SIG-M5 (cell line): ENCODE data around the gene HOMER2.
"Not testable (repeated sequence)": the region's sequence is repeated elsewhere in the genome, so short reads cannot be mapped to it uniquely, and the experiment has no call there.

ENCODE experiments used
- DNase-seq: peaks from one replicate; lab custom pipeline; 2025; lab: John Stamatoyannopoulos, UW

HOMER2 gene

GRCh38 chr15:82831894-82832600 lies 120.5 kb downstream of the HOMER2 start:
- DNase-seq = no peak

- DNase-seq = no peak
These were observed 121.9 kb downstream of the HOMER2 start for GRCh38 chr15:82830427-82831173.

GRCh38 chr15:82829234-82829633 lies 123.3 kb downstream of the HOMER2 start:
- DNase-seq = no peak

- DNase-seq = no peak
These were observed 124.4 kb downstream of the HOMER2 start for GRCh38 chr15:82828075-82828474.

- no peak for DNase-seq
These were observed 129.5 kb downstream of the HOMER2 start for GRCh38 chr15:82823049-82823448.

DNA sequence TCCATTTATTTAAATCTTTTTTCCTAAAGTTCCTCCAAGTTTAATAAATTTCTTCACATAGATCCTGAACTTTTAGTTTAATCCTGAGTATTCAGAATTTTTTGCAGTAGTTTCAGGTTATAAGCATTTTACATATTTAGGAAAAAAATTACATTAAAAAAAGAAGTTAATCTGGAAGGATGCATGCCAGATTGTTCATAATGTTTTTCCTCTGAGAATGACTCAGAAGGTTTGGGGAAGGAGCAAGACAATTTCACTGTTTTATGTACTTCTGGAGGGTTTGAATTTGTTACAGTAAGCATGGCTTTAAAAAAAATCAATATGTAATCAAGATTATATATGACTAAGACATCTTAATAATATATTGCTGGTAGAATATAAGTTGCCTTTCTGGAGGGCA lies 130.7 kb downstream of the HOMER2 start:
- DNase-seq = not testable (repeated sequence)

DNA sequence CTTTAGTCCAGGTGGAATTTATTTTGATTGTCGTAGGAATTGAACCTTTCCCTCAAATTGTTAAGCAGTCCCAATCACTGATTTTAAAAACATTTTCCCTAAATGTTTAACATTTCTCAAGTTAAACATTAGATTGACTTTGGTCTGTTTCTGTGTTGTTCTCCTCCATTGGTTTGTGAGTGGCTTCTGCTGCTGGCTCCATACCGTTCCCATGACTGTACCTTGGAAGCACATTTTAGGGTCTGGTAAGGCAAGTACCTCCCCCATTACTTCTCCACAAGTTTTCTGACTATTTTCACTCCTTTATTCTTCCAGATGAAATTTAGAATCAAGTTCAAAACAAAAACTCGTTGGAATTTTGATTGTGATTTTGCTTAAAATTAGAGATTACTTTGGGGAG lies 131.1 kb downstream of the HOMER2 start:
- not testable (repeated sequence) for DNase-seq

- DNase-seq = no peak
These were observed 132.4 kb downstream of the HOMER2 start for GRCh38 chr15:82820128-82820527.

DNA sequence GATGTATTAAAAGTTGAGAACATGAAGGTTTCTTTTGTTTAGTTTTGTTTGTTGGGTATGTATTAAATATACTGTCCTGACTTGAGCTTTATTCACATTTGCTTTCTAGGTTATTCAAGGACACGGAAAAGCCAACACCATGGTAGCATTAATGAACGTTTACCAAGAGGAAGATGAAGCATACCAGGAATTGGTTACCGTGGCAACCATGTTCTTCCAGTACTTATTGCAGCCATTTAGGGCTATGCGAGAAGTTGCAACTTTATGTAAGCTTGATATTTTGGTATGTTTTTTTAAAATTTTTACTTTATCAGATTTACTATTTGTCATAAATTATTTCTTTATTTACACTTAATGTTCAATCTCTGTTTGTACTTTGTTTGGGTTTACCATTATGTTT lies 139.5 kb downstream of the HOMER2 start:
- DNase-seq = no peak

- DNase-seq = no peak
These were observed 141.6 kb downstream of the HOMER2 start for GRCh38 chr15:82810890-82811426.

DNA sequence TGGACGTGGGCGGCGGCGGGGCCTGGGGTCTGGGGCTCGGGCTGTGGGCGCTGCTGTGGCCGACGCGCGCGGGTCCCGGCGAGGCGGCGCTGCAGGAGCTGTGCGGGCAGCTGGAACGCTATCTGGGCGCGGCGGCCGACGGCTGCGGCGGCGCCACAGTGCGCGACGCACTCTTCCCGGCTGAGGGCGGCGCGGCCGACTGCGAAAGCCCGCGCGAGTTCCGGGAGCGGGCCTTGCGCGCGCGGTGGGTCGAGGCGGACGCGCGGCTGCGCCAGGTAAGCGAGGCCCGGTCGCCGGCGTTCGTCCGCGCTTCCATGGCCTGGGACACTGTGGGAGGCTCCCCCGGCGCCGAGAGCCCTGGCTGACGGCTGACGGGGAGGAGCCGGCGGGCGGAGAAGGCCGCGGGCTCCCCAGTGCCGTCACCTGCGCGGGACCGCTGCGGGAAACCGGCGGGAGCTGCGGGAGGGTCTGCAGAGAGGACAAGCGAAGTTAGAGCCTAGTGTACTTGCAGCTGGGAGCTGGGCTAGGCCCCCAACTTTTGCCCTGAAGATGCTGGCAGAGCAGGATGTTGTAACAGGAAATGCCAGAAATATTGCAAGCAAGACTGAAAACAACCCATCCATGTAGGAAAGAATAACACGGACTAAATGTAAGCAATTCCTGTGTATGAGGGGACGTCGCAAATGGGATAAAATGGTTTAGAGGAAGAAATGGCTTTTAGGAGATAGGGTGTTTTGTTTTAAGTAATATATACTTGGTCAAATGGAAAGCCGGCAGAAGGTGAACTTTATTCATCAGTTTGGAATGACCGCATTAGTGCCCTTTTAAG lies 142.2 kb downstream of the HOMER2 start:
- no peak for DNase-seq

- DNase-seq = peak; percentile 76
These were observed 143.0 kb downstream of the HOMER2 start, which contains the start of gene WHAMM for GRCh38 chr15:82809308-82810060. Gene WHAMM, plus strand, starts transcription at chr15:82809628. Its CDS starts 99 bp downstream, at chr15:82809727.

DNA sequence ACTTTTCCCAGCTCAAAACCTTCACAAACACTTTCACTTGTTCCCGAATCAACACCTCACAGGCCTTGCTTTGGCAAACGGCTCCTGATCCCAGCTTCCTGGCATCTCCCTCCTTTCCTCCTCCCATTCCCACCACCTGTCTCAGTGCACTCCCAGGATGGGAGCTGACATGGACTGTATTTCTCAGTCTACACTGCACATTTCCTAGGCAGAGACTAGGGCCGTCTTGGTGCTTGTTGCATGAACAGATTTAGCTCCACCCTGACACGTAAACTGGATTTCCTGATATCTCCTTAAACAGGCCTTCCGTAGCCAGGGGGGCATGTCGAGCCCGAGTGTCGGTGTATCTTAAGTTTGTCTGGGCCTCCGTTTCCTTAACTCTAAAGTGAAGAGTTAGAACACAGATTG lies 143.9 kb downstream of the HOMER2 start:
- no peak for DNase-seq

GRCh38 chr15:82807920-82808633 lies 144.4 kb downstream of the HOMER2 start:
- DNase-seq = no peak

DNA sequence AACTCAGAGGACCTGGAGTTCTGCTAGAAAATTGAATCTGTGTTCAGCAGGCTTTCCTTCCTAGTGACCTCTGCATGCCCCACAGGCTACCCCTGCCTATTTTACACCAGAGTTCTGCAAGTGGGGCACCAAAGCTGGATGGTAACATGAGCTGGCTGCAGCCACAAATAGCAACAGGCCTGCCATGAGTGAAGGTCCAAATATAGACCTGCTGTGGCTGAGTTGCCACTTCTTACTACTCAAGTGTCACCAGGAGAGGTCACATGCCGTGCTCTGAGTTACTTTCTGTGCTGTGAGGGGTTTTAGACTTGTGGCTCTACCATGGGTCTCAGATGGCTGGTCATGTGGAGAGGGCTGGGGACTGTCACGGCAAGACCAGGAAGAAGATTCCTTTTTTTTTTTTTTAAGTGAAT lies 146.5 kb downstream of the HOMER2 start, which contains the start of gene FSD2:
TSS of gene FSD2 (minus strand) at position 76 of the 413 bp plus-strand sequence. CDS start 18,679 bp downstream, outside the sequence.
- no peak for DNase-seq

DNA sequence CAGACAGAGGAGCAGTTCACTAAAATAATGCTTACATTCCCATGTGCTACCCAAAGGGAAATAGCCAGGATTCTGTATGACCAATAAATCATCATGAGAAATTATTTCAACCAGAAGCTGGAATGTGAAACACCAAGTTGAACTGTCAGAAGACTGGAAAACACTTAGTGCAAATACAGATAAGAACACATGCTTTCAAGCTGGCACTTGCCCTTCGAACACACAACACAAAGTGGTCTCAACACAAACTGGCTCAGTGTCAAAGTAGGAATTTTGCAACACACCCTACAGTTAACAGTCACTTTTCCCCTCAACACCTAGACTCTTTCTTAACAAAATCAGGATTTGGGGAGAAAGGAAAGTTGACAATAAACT lies 148.0 kb downstream of the HOMER2 start:
- no peak for DNase-seq

DNA sequence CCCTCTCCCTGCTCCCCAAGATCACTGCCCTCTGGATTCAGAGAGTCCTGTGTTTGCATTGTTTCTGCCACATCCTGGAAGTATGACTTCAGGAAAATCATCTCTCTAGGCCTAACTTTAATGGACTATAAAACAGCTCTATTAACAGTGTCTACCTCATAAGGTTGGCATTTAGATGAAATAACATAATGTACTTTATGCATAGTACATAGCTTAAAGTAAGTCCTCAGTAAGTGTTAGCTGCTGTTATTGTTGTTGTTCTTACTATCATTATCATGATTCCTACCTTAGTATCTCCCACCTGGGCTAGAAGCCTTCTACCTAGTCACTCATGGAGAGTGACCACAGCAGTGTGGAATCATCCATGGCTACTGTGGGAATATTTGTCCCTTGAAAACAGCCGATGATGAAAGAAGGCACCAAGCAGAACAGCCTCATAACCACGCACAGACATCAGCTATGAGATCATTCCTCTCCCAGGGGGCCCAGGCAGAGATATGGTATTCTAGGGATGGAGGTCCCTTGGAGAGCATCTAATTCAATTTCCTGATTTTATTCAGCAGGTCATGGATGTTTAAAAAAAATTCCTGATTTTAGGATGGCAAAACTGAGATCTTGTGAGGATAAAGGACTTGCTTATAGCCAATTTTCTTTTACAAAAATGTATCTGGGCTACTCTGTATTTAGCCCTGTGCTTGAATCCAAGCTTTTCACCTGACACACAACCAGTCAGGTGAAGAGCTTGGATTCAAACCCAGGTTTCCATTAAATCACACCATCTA lies 148.5 kb downstream of the HOMER2 start:
- DNase-seq = no peak

DNA sequence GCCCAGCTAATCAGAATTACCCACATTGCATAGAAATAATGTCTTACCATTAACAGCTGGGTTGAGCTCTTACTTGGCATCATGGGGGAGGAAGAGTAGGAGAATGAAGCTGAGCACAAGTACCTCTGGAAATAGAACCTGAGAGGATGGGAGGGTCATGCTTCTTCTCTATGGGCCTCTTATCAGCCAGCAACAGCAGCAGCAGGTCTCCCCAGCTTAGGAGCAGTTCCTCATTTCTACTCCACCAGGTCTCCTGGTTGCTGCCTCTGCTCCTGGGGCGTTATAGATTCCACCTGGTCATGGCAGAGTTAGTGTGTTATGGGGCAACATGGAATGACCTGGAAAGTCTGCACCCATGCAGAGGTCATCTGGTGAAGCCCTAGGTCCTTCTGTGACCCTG lies 150.0 kb downstream of the HOMER2 start:
- no peak for DNase-seq

DNA sequence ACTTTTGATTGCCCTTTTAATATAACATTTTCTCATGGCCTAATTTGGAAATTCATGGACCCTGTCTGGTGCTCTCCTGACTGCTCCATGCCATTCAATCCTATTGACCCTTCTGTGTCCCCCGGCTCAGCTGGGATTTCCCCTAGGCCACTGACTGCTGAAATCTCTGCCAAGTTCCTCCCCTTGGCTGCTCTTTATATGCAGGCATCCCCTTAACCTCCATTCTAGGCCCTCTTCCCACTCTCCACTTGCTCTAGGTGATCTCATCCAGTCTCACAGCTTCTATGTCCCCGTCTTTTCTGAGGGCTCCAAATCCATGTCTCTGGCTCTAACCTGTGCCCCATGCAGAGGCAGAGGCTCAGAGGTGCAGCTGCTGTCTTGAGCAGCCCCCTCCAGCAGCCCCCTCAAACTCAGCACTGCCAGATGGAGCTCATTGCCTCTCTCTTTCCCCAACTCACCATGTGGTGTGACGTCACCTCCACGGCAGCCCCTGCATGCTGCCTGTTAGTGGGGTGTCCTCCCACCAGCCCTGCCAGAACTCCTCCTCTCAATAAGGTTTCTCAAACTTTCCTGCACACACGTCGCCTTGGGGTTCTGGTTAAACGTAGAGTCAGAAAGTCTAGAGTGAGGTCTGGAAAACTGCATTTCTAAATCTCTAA lies 153.2 kb downstream of the HOMER2 start:
- DNase-seq = no peak
